ENCODE data around the gene THBD.

THBD gene, protein sequence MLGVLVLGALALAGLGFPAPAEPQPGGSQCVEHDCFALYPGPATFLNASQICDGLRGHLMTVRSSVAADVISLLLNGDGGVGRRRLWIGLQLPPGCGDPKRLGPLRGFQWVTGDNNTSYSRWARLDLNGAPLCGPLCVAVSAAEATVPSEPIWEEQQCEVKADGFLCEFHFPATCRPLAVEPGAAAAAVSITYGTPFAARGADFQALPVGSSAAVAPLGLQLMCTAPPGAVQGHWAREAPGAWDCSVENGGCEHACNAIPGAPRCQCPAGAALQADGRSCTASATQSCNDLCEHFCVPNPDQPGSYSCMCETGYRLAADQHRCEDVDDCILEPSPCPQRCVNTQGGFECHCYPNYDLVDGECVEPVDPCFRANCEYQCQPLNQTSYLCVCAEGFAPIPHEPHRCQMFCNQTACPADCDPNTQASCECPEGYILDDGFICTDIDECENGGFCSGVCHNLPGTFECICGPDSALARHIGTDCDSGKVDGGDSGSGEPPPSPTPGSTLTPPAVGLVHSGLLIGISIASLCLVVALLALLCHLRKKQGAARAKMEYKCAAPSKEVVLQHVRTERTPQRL

GRCh38 chr20:23049201-23050075 is at the start of gene THBD:
THBD (minus strand) TSS chr20:23049672; CDS start chr20:23049504, 168 bp downstream.
- no peak for DNase-seq (ENCODE audit: low spot score)

- no peak for DNase-seq (ENCODE audit: low spot score)
Observed at GRCh38 chr20:23097636-23098580, 48.4 kb upstream of the THBD start.

- DNase-seq (ENCODE audit: low spot score), result no peak
Observed at GRCh38 chr20:23096986-23097520, 47.6 kb upstream of the THBD start.

DNA sequence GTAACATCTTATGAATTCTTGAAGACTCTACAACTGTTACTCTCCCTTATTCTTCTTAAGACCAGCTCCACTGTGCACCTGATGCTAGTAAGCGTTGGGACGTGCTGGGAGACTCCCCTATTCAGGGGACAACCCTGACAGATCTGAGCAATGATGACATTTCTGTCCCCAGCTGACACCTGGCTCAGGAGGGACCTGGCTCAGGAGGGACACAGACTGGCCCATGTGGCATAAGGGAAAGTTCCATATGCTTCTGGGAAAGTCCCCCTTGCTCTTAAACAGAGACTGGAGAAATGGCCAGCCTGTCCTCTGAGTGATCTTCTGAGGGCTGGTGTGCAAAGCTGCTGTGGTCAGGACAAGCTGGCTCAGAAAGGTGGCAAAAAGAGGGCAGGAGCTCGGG is 46.6 kb upstream of the THBD start:
- DNase-seq (ENCODE audit: low spot score), result no peak

GRCh38 chr20:23095499-23095898 is 46.0 kb upstream of the THBD start:
- DNase-seq (ENCODE audit: low spot score), result no peak

DNA sequence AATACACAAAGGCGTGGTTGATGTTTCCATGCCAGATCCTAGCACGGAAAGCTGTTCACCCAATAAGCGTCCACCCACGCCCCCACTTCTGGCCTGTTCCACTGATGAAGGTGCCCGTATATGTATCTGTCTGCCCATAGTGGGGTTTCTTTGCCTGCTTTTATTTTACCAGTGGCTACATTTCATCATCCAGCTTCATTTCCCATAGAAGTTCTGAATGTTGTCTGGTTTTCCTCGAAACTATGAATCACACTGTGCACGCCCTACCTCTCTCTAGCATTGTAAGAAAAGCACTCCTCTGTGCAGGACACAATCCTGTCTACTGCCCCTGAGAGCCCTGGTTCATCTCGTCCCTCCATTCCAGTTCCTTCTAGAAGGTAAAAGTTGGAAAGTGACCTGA is 45.5 kb upstream of the THBD start:
- no peak for DNase-seq (ENCODE audit: low spot score)

GRCh38 chr20:23094213-23094896 is 44.9 kb upstream of the THBD start:
- DNase-seq (ENCODE audit: low spot score), result no peak

DNA sequence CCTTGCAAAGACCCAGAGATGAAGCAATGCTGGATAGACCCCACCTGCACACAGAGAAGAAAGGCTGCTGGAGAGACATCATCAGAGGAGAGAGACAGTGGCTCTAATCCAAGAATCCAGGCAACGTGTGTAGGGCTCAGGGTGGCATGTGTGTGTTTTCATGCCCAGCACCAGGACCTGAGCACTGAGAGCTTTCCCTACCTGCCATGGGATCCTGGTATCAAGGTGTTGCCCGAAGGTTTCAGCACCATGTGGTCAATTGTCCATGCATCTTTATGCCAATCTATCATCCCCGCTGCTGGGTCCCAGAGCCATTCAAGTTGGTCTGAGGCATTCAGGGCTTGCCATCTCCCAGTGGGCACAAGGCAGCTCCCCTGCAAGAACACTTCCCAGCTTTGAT is 44.1 kb upstream of the THBD start:
- DNase-seq (ENCODE audit: low spot score), result no peak

DNA sequence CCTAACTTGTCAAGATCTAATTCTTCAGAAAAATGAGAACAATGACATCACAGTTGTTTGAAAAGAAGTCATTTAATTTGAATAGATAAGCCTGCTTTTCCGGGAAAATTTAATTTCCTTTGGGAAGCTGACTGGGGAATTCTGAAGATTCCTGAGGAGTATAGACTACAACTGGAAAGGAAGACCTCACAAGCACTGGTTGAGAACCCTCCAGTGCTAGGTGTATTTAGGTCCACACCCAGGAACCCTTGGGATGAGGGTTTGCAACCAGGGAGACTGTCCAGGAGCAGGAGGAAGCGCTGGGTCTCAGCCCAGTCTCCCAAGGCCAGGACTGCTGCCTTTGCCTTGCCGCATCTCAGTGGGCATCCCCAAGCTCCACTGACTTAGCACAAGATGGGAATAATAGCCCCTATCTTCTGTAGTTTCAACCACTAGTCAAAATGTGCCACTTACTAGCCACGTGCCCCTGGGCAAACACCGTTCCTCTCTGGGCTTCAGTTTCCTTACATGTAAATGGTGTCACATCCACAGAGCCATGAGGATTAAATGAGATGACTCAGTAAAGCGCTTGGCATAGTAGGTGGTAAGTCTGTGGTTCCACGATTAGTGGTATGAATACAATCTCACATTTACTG is 43.5 kb upstream of the THBD start:
- DNase-seq (ENCODE audit: low spot score), result no peak

DNA sequence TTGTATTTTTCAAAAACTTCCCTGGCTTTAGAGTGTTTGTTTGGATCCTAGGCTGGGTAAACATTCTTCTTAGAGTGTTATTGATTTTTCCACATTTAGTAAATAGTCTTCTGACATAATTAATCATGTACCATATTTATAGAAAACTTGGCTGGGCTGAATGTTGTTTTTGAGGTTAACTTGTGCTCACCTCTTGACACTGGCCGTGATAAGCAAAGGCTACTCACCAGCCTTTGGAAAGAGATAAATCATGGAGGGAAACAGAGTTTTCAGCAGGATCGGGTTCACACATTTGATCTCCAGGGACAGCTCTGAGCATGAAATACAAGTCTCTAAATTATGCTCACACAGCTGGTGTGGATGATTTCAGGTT is 42.9 kb upstream of the THBD start:
- DNase-seq (ENCODE audit: low spot score), result peak; percentile 42

DNA sequence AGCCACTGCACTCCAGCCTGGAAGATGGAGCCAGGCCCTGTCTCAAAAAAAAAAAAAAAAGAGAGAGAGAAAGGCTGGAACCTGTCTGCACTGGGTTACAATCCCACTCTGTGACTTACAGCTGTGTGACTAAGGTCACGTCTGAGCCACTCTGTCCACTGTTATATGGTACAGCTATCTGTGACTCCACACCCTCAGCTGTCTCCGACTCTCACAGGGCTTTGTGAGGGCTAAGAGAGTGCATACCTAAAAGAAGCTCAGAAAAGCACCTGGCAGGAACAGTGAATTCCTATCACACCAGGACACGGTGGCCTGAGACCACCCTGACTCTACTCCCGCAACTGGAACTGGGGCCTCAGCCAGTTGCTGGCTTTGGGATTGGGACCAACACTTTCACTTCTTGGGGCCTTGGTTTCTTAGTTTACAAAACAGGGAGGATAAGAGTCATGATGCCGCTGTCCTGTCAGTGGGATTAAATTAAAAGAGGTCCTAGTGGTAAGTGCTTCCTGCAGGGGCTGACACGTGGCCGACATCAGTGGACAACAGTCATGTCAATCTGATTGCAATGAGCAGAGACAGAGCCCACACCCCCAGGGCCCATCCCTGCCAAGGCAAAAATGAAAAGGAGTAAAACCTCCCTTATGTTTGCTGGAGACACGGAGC is 42.4 kb upstream of the THBD start:
- no peak for DNase-seq (ENCODE audit: low spot score)

DNA sequence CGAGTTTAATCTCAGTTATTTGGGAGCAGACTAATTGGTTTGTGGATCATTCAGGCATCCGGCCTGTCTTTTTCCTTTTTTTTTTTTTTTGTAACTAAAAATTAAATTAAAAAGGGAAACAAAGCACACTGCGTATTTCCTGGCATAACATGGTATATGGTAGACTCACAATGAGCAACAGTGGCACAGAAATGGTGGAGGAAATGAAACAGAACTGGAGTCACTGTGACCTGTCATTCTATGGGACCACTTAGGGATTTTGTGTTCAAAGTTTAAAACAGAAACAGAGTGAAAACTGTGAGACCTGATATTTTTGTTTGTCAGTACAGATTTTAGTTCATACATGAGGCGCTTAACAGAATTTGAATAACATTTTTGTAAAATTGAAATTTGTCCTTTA is 41.4 kb upstream of the THBD start:
- DNase-seq (ENCODE audit: low spot score), result no peak

GRCh38 chr20:23090147-23090546 is 40.7 kb upstream of the THBD start:
- DNase-seq (ENCODE audit: low spot score), result no peak

DNA sequence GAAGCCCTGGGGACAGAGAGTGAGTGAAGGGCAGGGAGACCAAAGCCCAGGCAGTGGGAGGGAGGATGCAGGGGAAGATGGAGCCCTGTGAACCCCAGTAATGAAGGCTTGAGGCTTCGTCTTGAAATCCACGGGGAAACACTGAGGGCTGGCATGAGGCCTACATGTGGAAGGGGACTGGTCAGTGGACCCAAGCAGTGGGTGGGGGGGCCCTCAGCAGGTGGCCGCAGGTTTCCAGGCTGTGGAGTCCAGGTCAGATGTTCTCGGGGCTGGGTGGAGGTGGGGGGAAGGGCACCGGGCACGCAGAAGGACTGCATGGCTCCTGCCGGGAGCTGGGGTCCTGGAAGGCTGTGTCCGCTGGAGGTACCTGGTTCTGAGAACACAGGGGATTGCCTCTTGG is 39.4 kb upstream of the THBD start:
- no peak for DNase-seq (ENCODE audit: low spot score)

- DNase-seq (ENCODE audit: low spot score), result no peak
Observed at GRCh38 chr20:23087587-23088251, 38.2 kb upstream of the THBD start.

GRCh38 chr20:23086931-23087411 is 37.5 kb upstream of the THBD start:
- DNase-seq (ENCODE audit: low spot score), result no peak

- no peak for DNase-seq (ENCODE audit: low spot score)
Observed at GRCh38 chr20:23086056-23086566, 36.6 kb upstream of the THBD start, which contains the start of gene CD93. CD93 (minus strand) TSS chr20:23086324; CDS start chr20:23086192, 132 bp downstream.

GRCh38 chr20:23085436-23086055 is 36.1 kb upstream of the THBD start:
- DNase-seq (ENCODE audit: low spot score), result no peak
